Astrocyte (in vitro differentiated cells and primary cell): ENCODE measurements around the gene COPS7B.

Experiments used
- CTCF ChIP-seq: IDR thresholded peaks from 2 replicates; pipeline ENCODE4 v1.5.1; 2011; ENCODE audit warnings: low read depth, mild to moderate bottlenecking, inconsistent platforms, low read length, moderate library complexity; ENCODE audit not compliant: insufficient read depth
- EZH2 ChIP-seq: IDR thresholded peaks from 2 replicates; pipeline ENCODE4 v1.6.1; 2012; ENCODE audit warnings: mild to moderate bottlenecking, low read length, inconsistent platforms; ENCODE audit not compliant: insufficient read depth

GRCh38 chr2:231764124-231764523 lies 22.1 kb upstream of the COPS7B start:
- TF ChIP-seq CTCF (no peak), EZH2 (no peak)
